B cell (primary cell): ENCODE measurements around the gene FAM186B. TPM values are rescaled to one million over a fixed set of nuclear protein-coding genes. Genes with fewer than 3 reads are reported as not detected.

Source experiments
- ATAC-seq: fragments of 200-7000 bp; cut with Tn5 transposase; one replicate; pipeline ENCODE4 v1.10.0; 2021; ENCODE audit warnings: low read depth, mild to moderate bottlenecking, moderate number of reproducible peaks, moderate library complexity
- CTCF ChIA-PET: fragments of 350-600 bp; sonication (Branson Sonifier 250); formaldehyde crosslinking; loops from one replicate; lab custom pipeline; 2021; ENCODE audit warnings: antibody characterized with exemption, inconsistent platforms; lab: Charles Lee
- POLR2A ChIA-PET: fragments of 350-600 bp; sonication (Branson Sonifier 250); formaldehyde crosslinking; loops from one replicate; lab custom pipeline; 2021; ENCODE audit warnings: antibody characterized with exemption; lab: Charles Lee
- DNase-seq: peaks from one replicate; pipeline ENCODE4 v3.0.0; 2013
- H2AFZ ChIP-seq: 2 replicates; pipeline ENCODE4 v1.6.1; 2012; ENCODE audit warnings: mild to moderate bottlenecking, low read depth, low read length; ENCODE audit not compliant: insufficient read depth, poor library complexity, severe bottlenecking
- H3K27ac ChIP-seq, 2 donors: 1 replicate in 1 of 2; 2 replicates in 1 of 2; pipeline ENCODE4 v1.5.1; 2012 to 2013; ENCODE audit warnings: low read length in 2 of 2, mild to moderate bottlenecking in 2 of 2, moderate library complexity in 1 of 2
- H3K27me3 ChIP-seq, 4 experiments: fragments of 200-600 bp in 1 of 4; sonication (generic) in 1 of 4; replicated peaks in 1 of 4; 1 replicate in 2 of 4; 2 replicates in 2 of 4; pipeline versions ENCODE4 v1.6.1 to v1.7.0; 2013 to 2016; ENCODE audit warnings: low read length in 3 of 4, mild to moderate bottlenecking in 2 of 4, mixed read lengths in 1 of 4, moderate library complexity in 1 of 4; ENCODE audit not compliant: insufficient read depth in 4 of 4, control insufficient read depth in 3 of 4; ENCODE audit errors: control extremely low read depth in 1 of 4
- H3K36me3 ChIP-seq, 2 experiments: replicated peaks in 1 of 2; 1 replicate in 1 of 2; 2 replicates in 1 of 2; pipeline versions ENCODE4 v1.6.1 to v1.7.1; 2013; ENCODE audit warnings: low read length in 1 of 2; ENCODE audit not compliant: insufficient read depth in 2 of 2, control insufficient read depth in 1 of 2; ENCODE audit errors: control extremely low read depth in 1 of 2, extremely low read depth in 1 of 2
- H3K4me1 ChIP-seq, 2 donors: fragments of 200-600 bp in 1 of 2; sonication (generic) in 1 of 2; 1 replicate in 1 of 2; 2 replicates in 1 of 2; pipeline versions ENCODE4 v1.5.1 to v1.6.1; 2013 to 2017; ENCODE audit warnings: low read length in 2 of 2; ENCODE audit not compliant: control insufficient read depth in 2 of 2, insufficient read depth in 2 of 2
- H3K4me2 ChIP-seq: replicated peaks from 2 replicates; pipeline ENCODE3; 2012; ENCODE audit warnings: mild to moderate bottlenecking, low read depth, low read length; ENCODE audit not compliant: poor library complexity, severe bottlenecking
- H3K4me3 ChIP-seq, 5 experiments: fragments of 200-600 bp in 1 of 5; sonication (generic) in 1 of 5; 1 replicate in 3 of 5; 2 replicates in 2 of 5; pipeline versions ENCODE4 v1.5.1 to v1.7.0; 2011 to 2016; ENCODE audit warnings: low read length in 4 of 5, mild to moderate bottlenecking in 4 of 5, low read depth in 2 of 5, control low read depth in 1 of 5, moderate library complexity in 1 of 5; ENCODE audit not compliant: insufficient read depth in 1 of 5; ENCODE audit errors: control extremely low read depth in 1 of 5, extremely low read depth in 1 of 5
- H3K79me2 ChIP-seq: fragments of 200-600 bp; sonication (generic); one replicate; pipeline ENCODE4 v1.6.0; 2016; ENCODE audit warnings: low read length; ENCODE audit not compliant: control insufficient read depth, insufficient read depth
- H3K9ac ChIP-seq: fragments of 200-600 bp; sonication (generic); 2 replicates; pipeline ENCODE4 v1.6.1; 2017; ENCODE audit warnings: mild to moderate bottlenecking, low read length, moderate library complexity
- H3K9me3 ChIP-seq, 3 donors: one replicate each; pipeline versions ENCODE4 v1.6.1 to v1.7.1; 2013; ENCODE audit warnings: low read length in 2 of 3; ENCODE audit not compliant: control insufficient read depth in 2 of 3, insufficient read depth in 1 of 3; ENCODE audit errors: control extremely low read depth in 1 of 3
- H4K20me1 ChIP-seq: 2 replicates; pipeline ENCODE4 v1.6.0; 2012; ENCODE audit warnings: mild to moderate bottlenecking, low read length; ENCODE audit not compliant: insufficient read depth, control insufficient read depth, poor library complexity, severe bottlenecking
- H3K27ac Mint-ChIP-seq: one replicate; pipeline ENCODE4 v1.8.0; 2021; ENCODE audit warnings: mixed read lengths
- H3K27me3 Mint-ChIP-seq: one replicate; pipeline ENCODE4 v1.8.0; 2021; ENCODE audit warnings: mixed read lengths
- H3K4me1 Mint-ChIP-seq: one replicate; pipeline ENCODE4 v1.8.0; 2021; ENCODE audit warnings: mixed read lengths
- H3K4me3 Mint-ChIP-seq: one replicate; pipeline ENCODE4 v1.8.0; 2021; ENCODE audit warnings: mixed read lengths
- H3K9me3 Mint-ChIP-seq: one replicate; pipeline ENCODE4 v1.8.0; 2022; ENCODE audit warnings: mixed read lengths; ENCODE audit not compliant: insufficient read depth
- CTCF ChIP-seq: fragments of 200-600 bp; IDR thresholded peaks from one replicate; pipeline ENCODE4 v1.8.0; 2022; ENCODE audit warnings: antibody characterized with exemption, mild to moderate bottlenecking
- EZH2 ChIP-seq: IDR thresholded peaks from 2 replicates; pipeline ENCODE4 v1.6.1; 2012; ENCODE audit warnings: borderline replicate concordance, low read depth, mild to moderate bottlenecking, moderate library complexity, low read length; ENCODE audit not compliant: insufficient read depth, poor library complexity, severe bottlenecking
- WGBS: methylation state at CpG from one replicate; pipeline ENCODE4 v1.1.5; 2013; ENCODE audit warnings: missing lambda C conversion rate; ENCODE audit not compliant: insufficient coverage; 5-methylcytosine and 5-hydroxymethylcytosine counted together
- intact Hi-C: fragments of 100-400 bp; cut with micrococcal nuclease; formaldehyde crosslinking; loops from one replicate; pipeline ENCODE4 v1.10.0; 2022
- polyA plus RNA-seq: library from polyadenylated mRNA; depleted of rRNA; stranded (reverse); fragments of >200 nt; gene quantifications from 2 replicates; pipeline ENCODE4 v1.2.3, GENCODE V29; 2012
- total RNA-seq, 2 donors: library from RNA; stranded (reverse); fragments of 120-200 nt in 1 of 2; gene quantifications; 1 replicate in 1 of 2; 2 replicates in 1 of 2; pipeline versions ENCODE4 v1.2.3 to v1.2.4, GENCODE V29; 2013 to 2022

Gene FAM186B
- total and polyA plus RNA-seq, 2 donors (not counting 1 experiment from before 2014, with no cell fraction given) = 0.13 to 0.47 TPM

DNA sequence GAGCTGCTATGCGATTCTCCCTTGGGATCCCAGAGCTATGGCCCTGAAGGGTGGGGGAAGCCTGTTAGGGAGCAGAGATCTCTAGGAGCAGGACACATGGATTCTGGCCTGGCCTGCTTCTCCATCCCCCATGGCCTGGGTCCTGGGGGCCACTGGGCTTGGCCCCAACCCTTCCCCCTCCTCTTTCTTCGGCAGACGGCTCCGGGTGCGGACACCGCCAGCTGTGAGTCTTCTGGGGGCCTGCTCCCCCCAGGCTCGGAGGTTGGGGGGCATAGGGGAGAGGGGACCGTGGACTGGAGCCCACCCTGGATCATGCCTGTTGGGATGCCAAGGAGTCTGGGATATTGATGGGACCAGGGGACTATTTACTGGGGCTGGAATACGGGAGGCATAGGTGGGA lies 27.0 kb upstream of the FAM186B start:
- Histone ChIP-seq H4K20me1 (no peaks in the 10 kb centered on the region), H3K4me2 (no peak overlapping the region), H2AFZ (no peak overlapping the region), H3K9ac (no peak overlapping the region), H3K9me3 (no peaks in the 10 kb centered on the region), H3K4me1 (peaks cover 8 to 11% of the 10 kb centered on the region in 2 donors), H3K27ac (no peak overlapping the region), H3K36me3 (no peaks in the 10 kb centered on the region), H3K27me3 (no peaks in the 10 kb centered on the region), H3K79me2 (no peaks in the 10 kb centered on the region), H3K4me3 (no peak overlapping the region)
- ATAC-seq = no peak
- DNase-seq = no peak
- Mint-ChIP-seq H3K27ac (no peak overlapping the region), H3K27me3 (no peaks in the 10 kb centered on the region), H3K4me1 (peaks cover 11% of the 10 kb centered on the region), H3K4me3 (no peak overlapping the region), H3K9me3 (no peaks in the 10 kb centered on the region)
- POLR2A ChIA-PET = no interaction called here
- no peak for TF ChIP-seq CTCF
- no peak for TF ChIP-seq EZH2
- intact Hi-C loops = no loop called here
- CTCF ChIA-PET = interaction anchor here (1.0 to 8.5 kb wide), 2 partner anchors 8 to 38 kb away, joined by 4 to 61 read pairs; partner anchors contain the start of gene PRPF40B
- 100% methylated on average over 6 of the region's 9 CpGs for WGBS

- H3K27ac Mint-ChIP-seq = no peak overlapping the region
- DNase-seq (no peak), ATAC-seq (no peak)
These were observed 26.0 kb upstream of the FAM186B start for GRCh38 chr12:49631336-49631907.

More at GRCh38 chr12:49631336-49631907, 26.0 kb upstream of the FAM186B start:
- no peaks in the 10 kb centered on the region for H3K27me3 Mint-ChIP-seq
- H3K4me1 ChIP-seq = peaks cover 0 to 2% of the 10 kb centered on the region in 2 donors
- H3K27me3 ChIP-seq = no peaks in the 10 kb centered on the region
- H3K27ac ChIP-seq = no peak overlapping the region
- ChIA-PET CTCF (interaction anchor here (1.0 to 1.2 kb wide), 2 partner anchors 12 to 39 kb away, joined by 3 to 4 read pairs; no protein-coding TSS in a partner anchor), POLR2A (interaction anchor here (0.6 to 0.7 kb wide), 2 partner anchors 23 to 32 kb away, joined by 5 to 11 read pairs; no protein-coding TSS in a partner anchor)
- H3K9me3 ChIP-seq = no peaks in the 10 kb centered on the region
- no peak overlapping the region for H3K4me3 ChIP-seq
- H3K4me3 Mint-ChIP-seq = no peak overlapping the region
- H4K20me1 ChIP-seq = no peaks in the 10 kb centered on the region
- no peak overlapping the region for H3K9ac ChIP-seq
- peaks cover under 1% of the 10 kb centered on the region for H3K4me1 Mint-ChIP-seq
- H3K9me3 Mint-ChIP-seq = no peaks in the 10 kb centered on the region
- H3K36me3 ChIP-seq = no peaks in the 10 kb centered on the region
- TF ChIP-seq EZH2 (no peak), CTCF (no peak)
- WGBS = 100% methylated on average over 3 of the region's 6 CpGs
- H2AFZ ChIP-seq = no peak overlapping the region
- intact Hi-C loops = no loop called here
- no peaks in the 10 kb centered on the region for H3K79me2 ChIP-seq
- H3K4me2 ChIP-seq = no peak overlapping the region
